Type B pancreatic cell (in vitro differentiated cells): ENCODE data around the gene PPP1R16B. TPM values are rescaled to one million over a fixed set of nuclear protein-coding genes. Genes with fewer than 3 reads are reported as not detected.
"Not testable (repeated sequence)": the region's sequence is repeated elsewhere in the genome, so short reads cannot be mapped to it uniquely, and the experiment has no call there.

Source experiments
- DNase-seq: peaks from one replicate; pipeline ENCODE4 v3.0.0; 2021; ENCODE audit warnings: mixed read lengths; ENCODE audit not compliant: unreplicated experiment; ENCODE audit errors: extremely low spot score
- H3K27ac Mint-ChIP-seq: 2 replicates; pipeline ENCODE4 v1.8.0; 2021; ENCODE audit warnings: mild to moderate bottlenecking, mixed read lengths
- H3K27me3 Mint-ChIP-seq: 2 replicates; pipeline ENCODE4 v1.8.0; 2021; ENCODE audit warnings: mixed read lengths
- H3K36me3 Mint-ChIP-seq: 2 replicates; pipeline ENCODE4 v1.8.0; 2021; ENCODE audit warnings: mixed read lengths
- H3K4me1 Mint-ChIP-seq: one replicate; pipeline ENCODE4 v1.8.0; 2021; ENCODE audit warnings: mixed read lengths; ENCODE audit not compliant: unreplicated experiment
- H3K4me3 Mint-ChIP-seq: 2 replicates; pipeline ENCODE4 v1.8.0; 2021; ENCODE audit warnings: mild to moderate bottlenecking, mixed read lengths
- H3K9me3 Mint-ChIP-seq: 2 replicates; pipeline ENCODE4 v1.8.0; 2021; ENCODE audit warnings: mixed read lengths
- total RNA-seq: library from RNA; stranded (reverse); gene quantifications from 2 replicates; pipeline ENCODE4 v1.2.1, GENCODE V29; 2021; ENCODE audit warnings: low replicate concordance
- TF ChIP-seq, protein P1 (sequence below): fragments of 200-600 bp; sonication (generic); conservative IDR thresholded peaks from 2 replicates; pipeline ENCODE4 v1.5.0; 2021; ENCODE audit warnings: antibody characterized with exemption, mild to moderate bottlenecking

PPP1R16B gene
- total RNA-seq, 1 donor from 2014 or later, result 0.31 TPM

DNA sequence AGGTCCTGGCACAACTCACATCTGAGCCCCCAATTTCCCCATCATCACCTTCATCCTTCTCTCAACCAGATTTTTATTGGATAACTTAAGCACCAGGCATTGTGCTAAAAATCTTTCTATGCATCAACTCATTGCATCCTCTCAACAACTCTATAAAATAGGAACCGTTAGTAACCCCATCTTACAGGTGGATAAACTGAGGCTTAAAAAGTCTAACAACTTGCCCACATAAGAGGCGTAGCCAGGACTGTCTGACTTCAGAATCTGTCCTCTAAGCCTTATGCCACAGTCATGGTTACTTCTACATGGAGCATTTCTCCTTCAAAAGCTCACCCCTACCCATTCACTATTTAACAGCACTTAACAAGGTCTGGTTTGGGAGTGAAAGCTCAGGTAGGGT lies 51.1 kb downstream of the PPP1R16B start:
- TF ChIP-seq, protein P1, sequence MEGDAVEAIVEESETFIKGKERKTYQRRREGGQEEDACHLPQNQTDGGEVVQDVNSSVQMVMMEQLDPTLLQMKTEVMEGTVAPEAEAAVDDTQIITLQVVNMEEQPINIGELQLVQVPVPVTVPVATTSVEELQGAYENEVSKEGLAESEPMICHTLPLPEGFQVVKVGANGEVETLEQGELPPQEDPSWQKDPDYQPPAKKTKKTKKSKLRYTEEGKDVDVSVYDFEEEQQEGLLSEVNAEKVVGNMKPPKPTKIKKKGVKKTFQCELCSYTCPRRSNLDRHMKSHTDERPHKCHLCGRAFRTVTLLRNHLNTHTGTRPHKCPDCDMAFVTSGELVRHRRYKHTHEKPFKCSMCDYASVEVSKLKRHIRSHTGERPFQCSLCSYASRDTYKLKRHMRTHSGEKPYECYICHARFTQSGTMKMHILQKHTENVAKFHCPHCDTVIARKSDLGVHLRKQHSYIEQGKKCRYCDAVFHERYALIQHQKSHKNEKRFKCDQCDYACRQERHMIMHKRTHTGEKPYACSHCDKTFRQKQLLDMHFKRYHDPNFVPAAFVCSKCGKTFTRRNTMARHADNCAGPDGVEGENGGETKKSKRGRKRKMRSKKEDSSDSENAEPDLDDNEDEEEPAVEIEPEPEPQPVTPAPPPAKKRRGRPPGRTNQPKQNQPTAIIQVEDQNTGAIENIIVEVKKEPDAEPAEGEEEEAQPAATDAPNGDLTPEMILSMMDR, result no peak
- no peak overlapping the region for H3K27ac Mint-ChIP-seq
- H3K27me3 Mint-ChIP-seq, result peaks cover 36% of the 10 kb centered on the region
- no peak for DNase-seq
- no peak overlapping the region for H3K4me3 Mint-ChIP-seq
- H3K36me3 Mint-ChIP-seq, result no peaks in the 10 kb centered on the region
- H3K9me3 Mint-ChIP-seq, result no peaks in the 10 kb centered on the region
- no peaks in the 10 kb centered on the region for H3K4me1 Mint-ChIP-seq

DNA sequence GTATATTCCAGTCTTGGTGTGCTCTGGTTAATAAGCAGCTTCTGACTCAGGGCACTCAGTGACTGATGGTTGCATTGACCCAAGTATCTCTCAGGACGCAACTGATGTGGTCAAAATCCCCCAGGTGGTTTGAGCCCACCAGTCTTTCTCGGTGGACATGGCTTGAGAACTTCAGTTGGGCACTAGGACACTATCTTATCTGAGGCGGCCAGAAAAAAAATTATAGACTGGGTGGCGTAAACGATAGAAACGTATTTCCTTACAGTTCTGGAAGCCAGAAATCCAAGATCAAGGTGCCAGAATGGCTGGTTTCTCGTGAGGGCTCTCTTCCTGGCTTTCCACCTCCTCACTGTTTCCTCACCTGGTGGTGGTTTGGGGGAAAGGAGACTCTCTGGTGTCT lies 52.2 kb downstream of the PPP1R16B start:
- H3K36me3 Mint-ChIP-seq, result no peaks in the 10 kb centered on the region
- DNase-seq, result no peak
- H3K27ac Mint-ChIP-seq, result no peak overlapping the region
- no peaks in the 10 kb centered on the region for H3K9me3 Mint-ChIP-seq
- no peak overlapping the region for H3K4me3 Mint-ChIP-seq
- no peaks in the 10 kb centered on the region for H3K4me1 Mint-ChIP-seq
- peaks cover 42% of the 10 kb centered on the region for H3K27me3 Mint-ChIP-seq
- TF ChIP-seq, protein P1, result no peak

DNA sequence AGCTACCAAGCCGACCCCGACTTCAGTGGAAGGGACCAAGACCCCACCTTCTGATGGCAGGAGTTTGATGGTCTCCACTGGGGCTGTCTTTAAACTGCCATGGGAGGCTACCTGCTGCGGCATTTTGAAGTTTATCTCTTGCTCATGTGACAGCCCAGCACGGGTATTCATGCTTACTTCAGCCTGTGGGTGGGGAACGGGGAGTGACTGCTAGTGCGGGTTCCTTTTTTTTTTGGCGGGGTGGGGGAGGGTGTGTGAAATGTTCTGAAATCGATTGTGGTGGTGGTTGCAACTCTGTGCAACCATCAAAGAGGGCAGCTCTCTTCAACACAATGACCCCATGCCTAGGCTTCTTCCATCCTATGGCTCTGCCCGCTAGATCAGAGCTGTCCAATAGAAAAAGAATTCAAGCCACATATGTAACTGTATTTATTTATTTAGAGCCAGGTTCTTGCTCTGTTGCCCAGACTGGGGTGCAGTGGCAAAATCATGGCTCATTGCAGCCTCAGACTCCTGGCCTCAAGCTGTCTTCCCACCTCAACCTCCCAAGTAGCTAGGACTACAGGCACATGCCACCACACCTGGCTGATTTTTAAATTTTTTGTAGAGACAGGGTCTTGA lies 53.7 kb downstream of the PPP1R16B start:
- no peak overlapping the region for H3K4me3 Mint-ChIP-seq
- TF ChIP-seq, protein P1, result no peak
- H3K36me3 Mint-ChIP-seq, result no peaks in the 10 kb centered on the region
- H3K27ac Mint-ChIP-seq, result no peak overlapping the region
- H3K4me1 Mint-ChIP-seq, result no peaks in the 10 kb centered on the region
- H3K9me3 Mint-ChIP-seq, result no peaks in the 10 kb centered on the region
- DNase-seq, result no peak
- H3K27me3 Mint-ChIP-seq, result peaks cover 33% of the 10 kb centered on the region

DNA sequence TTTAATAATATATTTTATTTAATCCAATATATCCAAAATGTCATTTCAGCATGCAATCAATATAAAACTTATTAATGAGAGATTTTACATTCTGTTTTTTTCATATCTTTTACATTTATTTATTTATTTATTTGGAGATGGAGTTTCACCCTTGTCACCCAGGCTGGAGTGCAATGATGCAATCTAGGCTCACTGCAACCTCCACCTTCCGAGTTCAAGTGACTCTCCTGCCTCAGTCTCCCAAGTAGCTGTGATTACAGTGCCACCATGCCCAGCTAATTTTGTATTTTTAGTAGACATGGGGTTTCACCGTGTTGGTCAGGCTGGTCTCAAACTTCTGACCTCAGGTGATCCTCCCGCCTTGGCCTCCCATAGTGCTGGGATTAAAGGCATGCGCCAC lies 54.4 kb downstream of the PPP1R16B start:
- H3K27me3 Mint-ChIP-seq, result peaks cover 32% of the 10 kb centered on the region
- not testable (repeated sequence) for H3K4me1 Mint-ChIP-seq, H3K36me3 Mint-ChIP-seq, DNase-seq, H3K9me3 Mint-ChIP-seq, H3K27ac Mint-ChIP-seq, H3K4me3 Mint-ChIP-seq

DNA sequence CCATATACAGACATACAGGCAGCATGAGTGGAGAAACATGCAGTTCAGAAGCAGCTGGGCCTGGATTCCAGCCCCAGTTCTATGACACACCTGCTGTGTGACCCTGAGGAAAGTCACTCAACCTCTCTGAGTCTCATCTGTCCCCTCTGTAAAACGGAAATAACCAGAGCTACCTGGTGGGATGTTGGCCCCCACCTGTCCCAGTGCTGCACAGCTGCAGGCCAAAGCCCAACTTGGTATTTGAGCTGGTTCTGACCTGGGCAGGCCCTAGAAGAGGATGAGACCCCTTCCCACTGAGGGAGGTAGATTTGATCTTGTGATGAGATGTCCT lies 55.5 kb downstream of the PPP1R16B start:
- no peak overlapping the region for H3K4me3 Mint-ChIP-seq
- H3K4me1 Mint-ChIP-seq, result no peaks in the 10 kb centered on the region
- peaks cover 30% of the 10 kb centered on the region for H3K27me3 Mint-ChIP-seq
- TF ChIP-seq, protein P1, result no peak
- DNase-seq, result no peak
- H3K36me3 Mint-ChIP-seq, result no peaks in the 10 kb centered on the region
- no peaks in the 10 kb centered on the region for H3K9me3 Mint-ChIP-seq
- no peak overlapping the region for H3K27ac Mint-ChIP-seq

DNA sequence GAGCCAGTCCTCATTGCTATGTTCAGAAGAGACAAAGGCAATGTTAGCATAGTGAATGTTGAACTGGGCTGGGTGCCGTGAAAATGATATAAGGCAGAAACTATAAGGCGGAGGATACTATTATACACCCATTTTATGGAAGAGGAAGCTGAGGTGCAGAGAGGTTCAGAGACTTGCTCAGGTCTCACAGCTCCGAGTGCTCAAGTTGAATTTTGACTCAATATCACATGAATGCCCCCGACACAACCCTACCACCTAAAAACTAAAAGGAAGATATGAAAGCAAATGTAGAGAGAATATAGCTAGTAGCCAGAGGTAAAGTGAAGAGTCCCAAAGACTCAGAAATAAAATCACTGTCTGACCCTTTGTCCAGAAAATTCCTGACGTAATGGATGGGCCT lies 56.7 kb downstream of the PPP1R16B start:
- no peaks in the 10 kb centered on the region for H3K9me3 Mint-ChIP-seq
- TF ChIP-seq, protein P1, result no peak
- H3K27me3 Mint-ChIP-seq, result peaks cover 25% of the 10 kb centered on the region
- no peaks in the 10 kb centered on the region for H3K4me1 Mint-ChIP-seq
- H3K27ac Mint-ChIP-seq, result no peak overlapping the region
- no peaks in the 10 kb centered on the region for H3K36me3 Mint-ChIP-seq
- DNase-seq, result no peak
- H3K4me3 Mint-ChIP-seq, result no peak overlapping the region
